Peyer's patch (tissue), 4 donors: Measurements from ENCODE around the gene NFIB.

ENCODE experiments used
- CTCF ChIP-seq, 6 experiments: fragments of 450-650 bp in 4 of 6; fragments of 200-600 bp in 2 of 6; sonication (generic) in 1 of 6; IDR thresholded peaks; one replicate each; pipeline ENCODE4 v1.5.1; 2017 to 2019; ENCODE audit warnings: antibody characterized with exemption in 6 of 6, mild to moderate bottlenecking in 3 of 6, moderate library complexity in 1 of 6
- POLR2A ChIP-seq, 2 donors: fragments of 450-650 bp; IDR thresholded peaks; one replicate each; pipeline ENCODE4 v1.5.1; 2017; ENCODE audit warnings: antibody characterized with exemption in 2 of 2, mild to moderate bottlenecking in 2 of 2, moderate library complexity in 2 of 2

- no peak for TF ChIP-seq CTCF (IDR thresholded peaks at IDR 0.05)
- no peak for TF ChIP-seq POLR2A (IDR thresholded peaks at IDR 0.05)
Observed at GRCh38 chr9:14231196-14231990, 82.5 kb downstream of the NFIB start.
